ENCODE results near the gene TMEM74B. TPM values are rescaled to one million over a fixed set of nuclear protein-coding genes. Genes with fewer than 3 reads are reported as not detected.
A peak's percentile ranks its signal among the peaks of the same experiment; 100 is the strongest.

Gene TMEM74B
- total RNA-seq, 1 donor from 2014 or later: 1.6 TPM

GRCh38 chr20:1205802-1206201 is 21.0 kb upstream of the TMEM74B start:
- H3K36me3 ChIP-seq (ENCODE audit: control insufficient read depth in 3 of 3, insufficient read depth in 3 of 3, low read length in 3 of 3): no peaks in the 10 kb centered on the region
- H3K27ac ChIP-seq (ENCODE audit: low read depth, low read length): no peak overlapping the region
- H3K9ac ChIP-seq (ENCODE audit: low read depth in 1 of 3, low read length in 3 of 3): no peak overlapping the region
- H3K4me3 ChIP-seq (ENCODE audit: low read length in 3 of 3): no peak overlapping the region
- no peaks in the 10 kb centered on the region for H3K9me3 ChIP-seq (ENCODE audit: control insufficient read depth in 3 of 3, low read length in 3 of 3)
- peaks cover 0 to 3% (median 0%) of the 10 kb centered on the region in 3 donors for H3K27me3 ChIP-seq (ENCODE audit: control insufficient read depth in 3 of 3, insufficient read depth in 3 of 3, low read length in 3 of 3)
- H3K4me1 ChIP-seq (ENCODE audit: control insufficient read depth in 3 of 3, insufficient read depth in 3 of 3, low read length in 3 of 3): peaks cover 0 to 5% (median 2%) of the 10 kb centered on the region in 3 donors

DNA sequence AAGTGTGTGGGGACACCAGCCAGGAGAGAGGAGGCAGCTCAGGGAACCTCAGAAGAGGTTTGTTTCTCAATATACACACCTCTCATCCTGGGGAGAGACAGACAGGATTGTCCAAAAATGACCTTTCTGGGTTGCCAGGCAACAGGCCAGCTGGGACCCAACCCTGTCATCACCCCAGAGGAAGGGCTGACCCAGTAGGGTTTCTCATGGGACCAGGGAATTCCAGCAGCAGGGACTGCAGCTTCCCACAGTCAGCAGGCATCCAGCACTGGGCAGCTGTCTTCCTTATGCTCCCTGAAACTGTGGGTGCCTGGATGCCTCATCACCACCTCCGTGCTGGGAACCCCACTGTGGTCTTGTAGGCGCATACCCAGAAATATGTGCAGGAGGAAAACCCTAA is 19.8 kb upstream of the TMEM74B start:
- H3K9me3 ChIP-seq (ENCODE audit: control insufficient read depth in 3 of 3, low read length in 3 of 3): no peaks in the 10 kb centered on the region
- no peaks in the 10 kb centered on the region for H3K36me3 ChIP-seq (ENCODE audit: control insufficient read depth in 3 of 3, insufficient read depth in 3 of 3, low read length in 3 of 3)
- peaks cover 0 to 5% (median 4%) of the 10 kb centered on the region in 3 donors for H3K4me1 ChIP-seq (ENCODE audit: control insufficient read depth in 3 of 3, insufficient read depth in 3 of 3, low read length in 3 of 3)
- no peak overlapping the region for H3K4me3 ChIP-seq (ENCODE audit: low read length in 3 of 3)
- H3K27ac ChIP-seq (ENCODE audit: low read depth, low read length): no peak overlapping the region
- H3K27me3 ChIP-seq (ENCODE audit: control insufficient read depth in 3 of 3, insufficient read depth in 3 of 3, low read length in 3 of 3): peaks cover 0 to 3% (median 0%) of the 10 kb centered on the region in 3 donors
- H3K9ac ChIP-seq (ENCODE audit: low read depth in 1 of 3, low read length in 3 of 3): peak overlapping the region in 1 of 3 donors; percentile 16

DNA sequence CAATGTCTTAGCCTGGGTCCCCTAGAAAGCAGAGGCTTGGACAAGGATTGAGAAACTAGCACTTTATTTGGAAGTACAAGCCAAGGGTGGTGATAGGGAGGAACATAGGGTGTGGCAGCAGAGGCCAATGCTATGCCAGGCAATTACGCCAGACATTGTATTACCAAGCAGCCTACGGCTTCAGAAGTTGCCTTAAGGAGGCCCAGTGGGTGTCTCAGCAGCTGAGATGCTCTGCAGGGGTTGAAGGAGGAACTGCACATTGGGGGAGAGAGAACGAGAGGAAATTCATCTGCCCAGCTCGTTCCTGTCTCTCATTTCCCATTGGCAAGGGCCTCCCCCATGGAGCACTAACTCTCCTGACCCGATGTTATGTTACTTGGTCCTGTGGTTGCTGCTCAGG is 19.3 kb upstream of the TMEM74B start:
- peaks cover 0 to 5% (median 4%) of the 10 kb centered on the region in 3 donors for H3K4me1 ChIP-seq (ENCODE audit: control insufficient read depth in 3 of 3, insufficient read depth in 3 of 3, low read length in 3 of 3)
- H3K27ac ChIP-seq (ENCODE audit: low read depth, low read length): peak overlapping the region; percentile 22
- peak overlapping the region in 1 of 3 donors; percentile 16 for H3K9ac ChIP-seq (ENCODE audit: low read depth in 1 of 3, low read length in 3 of 3)
- H3K4me3 ChIP-seq (ENCODE audit: low read length in 3 of 3): no peak overlapping the region
- H3K9me3 ChIP-seq (ENCODE audit: control insufficient read depth in 3 of 3, low read length in 3 of 3): no peaks in the 10 kb centered on the region
- H3K36me3 ChIP-seq (ENCODE audit: control insufficient read depth in 3 of 3, insufficient read depth in 3 of 3, low read length in 3 of 3): no peaks in the 10 kb centered on the region
- H3K27me3 ChIP-seq (ENCODE audit: control insufficient read depth in 3 of 3, insufficient read depth in 3 of 3, low read length in 3 of 3): peaks cover 0 to 3% (median 0%) of the 10 kb centered on the region in 3 donors

DNA sequence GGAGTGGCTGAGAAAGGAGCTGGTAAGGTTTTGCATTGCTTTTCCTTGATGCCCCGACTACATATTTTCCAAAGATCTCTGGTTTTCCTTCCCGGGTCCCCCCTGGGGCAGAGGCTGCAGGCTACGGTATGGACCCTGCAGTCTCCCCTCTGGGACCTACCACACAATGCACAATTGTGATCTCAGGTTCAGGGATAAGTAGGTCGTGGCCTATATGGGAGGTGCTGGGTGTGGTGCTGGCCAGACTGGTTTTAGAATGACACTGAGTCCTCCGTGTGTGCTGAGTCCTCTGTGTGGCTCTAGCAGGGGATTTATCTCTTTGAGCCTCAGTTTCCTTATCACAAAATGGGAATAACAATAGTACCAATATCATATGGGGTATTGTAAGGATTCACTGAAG is 18.8 kb upstream of the TMEM74B start:
- Histone ChIP-seq H3K27ac (ENCODE audit: low read depth, low read length) (peak overlapping the region; percentile 22), H3K9me3 (ENCODE audit: control insufficient read depth in 3 of 3, low read length in 3 of 3) (no peaks in the 10 kb centered on the region), H3K9ac (ENCODE audit: low read depth in 1 of 3, low read length in 3 of 3) (no peak overlapping the region), H3K4me3 (ENCODE audit: low read length in 3 of 3) (no peak overlapping the region), H3K4me1 (ENCODE audit: control insufficient read depth in 3 of 3, insufficient read depth in 3 of 3, low read length in 3 of 3) (peaks cover 0 to 5% (median 4%) of the 10 kb centered on the region in 3 donors), H3K36me3 (ENCODE audit: control insufficient read depth in 3 of 3, insufficient read depth in 3 of 3, low read length in 3 of 3) (no peaks in the 10 kb centered on the region), H3K27me3 (ENCODE audit: control insufficient read depth in 3 of 3, insufficient read depth in 3 of 3, low read length in 3 of 3) (peaks cover 0 to 3% (median 0%) of the 10 kb centered on the region in 3 donors)

GRCh38 chr20:1202762-1203504 is 18.2 kb upstream of the TMEM74B start, which contains the start of gene C20orf202:
Gene C20orf202 (plus strand): TSS chr20:1203454. CDS start chr20:1203586, 132 bp downstream.
- H3K4me3 ChIP-seq (ENCODE audit: low read length in 3 of 3): no peak within 1 kb of the TSS
- peaks cover 0 to 5% (median 4%) of the 10 kb centered on the region in 3 donors for H3K4me1 ChIP-seq (ENCODE audit: control insufficient read depth in 3 of 3, insufficient read depth in 3 of 3, low read length in 3 of 3)
- peak within 1 kb of the TSS; percentile 22 for H3K27ac ChIP-seq (ENCODE audit: low read depth, low read length)
- H3K27me3 ChIP-seq (ENCODE audit: control insufficient read depth in 3 of 3, insufficient read depth in 3 of 3, low read length in 3 of 3): peaks cover 0 to 3% (median 0%) of the 10 kb centered on the region in 3 donors
- H3K9ac ChIP-seq (ENCODE audit: low read depth in 1 of 3, low read length in 3 of 3): peak within 1 kb of the TSS in 1 of 3 donors; percentile 16
- no peaks in the 10 kb centered on the region for H3K36me3 ChIP-seq (ENCODE audit: control insufficient read depth in 3 of 3, insufficient read depth in 3 of 3, low read length in 3 of 3)
- H3K9me3 ChIP-seq (ENCODE audit: control insufficient read depth in 3 of 3, low read length in 3 of 3): no peaks in the 10 kb centered on the region

GRCh38 chr20:1199964-1200363 is 15.2 kb upstream of the TMEM74B start:
- H3K4me3 ChIP-seq (ENCODE audit: low read length in 3 of 3): no peak overlapping the region
- H3K9ac ChIP-seq (ENCODE audit: low read depth in 1 of 3, low read length in 3 of 3): no peak overlapping the region
- no peak overlapping the region for H3K27ac ChIP-seq (ENCODE audit: low read depth, low read length)
- H3K36me3 ChIP-seq (ENCODE audit: control insufficient read depth in 3 of 3, insufficient read depth in 3 of 3, low read length in 3 of 3): no peaks in the 10 kb centered on the region
- H3K4me1 ChIP-seq (ENCODE audit: control insufficient read depth in 3 of 3, insufficient read depth in 3 of 3, low read length in 3 of 3): peaks cover 0 to 5% (median 4%) of the 10 kb centered on the region in 3 donors
- H3K27me3 ChIP-seq (ENCODE audit: control insufficient read depth in 3 of 3, insufficient read depth in 3 of 3, low read length in 3 of 3): peaks cover 0 to 3% (median 0%) of the 10 kb centered on the region in 3 donors
- H3K9me3 ChIP-seq (ENCODE audit: control insufficient read depth in 3 of 3, low read length in 3 of 3): no peaks in the 10 kb centered on the region

DNA sequence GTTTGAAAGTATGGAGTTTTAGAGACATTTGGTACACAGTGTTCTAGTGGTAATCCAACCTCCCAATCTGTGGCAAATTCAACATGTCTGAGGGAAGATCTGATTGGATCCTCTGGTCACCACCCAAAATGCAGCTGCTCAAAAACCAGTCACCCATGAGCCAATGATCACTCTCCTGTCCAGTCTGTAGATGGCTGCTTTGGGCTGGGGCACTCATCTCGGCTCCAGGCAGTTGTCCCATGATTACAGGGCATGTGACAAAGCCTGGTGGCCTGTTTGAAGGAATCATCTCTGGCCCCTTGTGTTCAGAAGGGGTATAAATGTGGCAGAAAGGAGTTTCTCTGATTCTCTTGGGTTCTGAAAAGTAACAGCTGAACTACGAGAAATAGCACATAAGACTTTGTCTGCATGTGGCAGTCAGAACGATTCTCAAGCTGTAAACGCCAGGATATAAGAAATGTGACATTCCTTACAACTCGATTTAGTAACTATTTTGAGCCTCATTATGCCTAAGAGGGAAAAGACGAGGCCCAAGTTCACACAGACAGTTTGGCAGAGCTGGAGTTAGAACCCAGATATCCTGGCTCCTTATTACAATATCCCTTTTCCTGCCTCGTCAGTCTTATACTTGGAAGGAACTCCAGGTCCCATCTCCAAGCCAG is 14.6 kb upstream of the TMEM74B start:
- Histone ChIP-seq H3K4me3 (ENCODE audit: low read length in 3 of 3) (no peak overlapping the region), H3K27me3 (ENCODE audit: control insufficient read depth in 3 of 3, insufficient read depth in 3 of 3, low read length in 3 of 3) (peaks cover 0 to 3% (median 0%) of the 10 kb centered on the region in 3 donors), H3K9me3 (ENCODE audit: control insufficient read depth in 3 of 3, low read length in 3 of 3) (no peaks in the 10 kb centered on the region), H3K36me3 (ENCODE audit: control insufficient read depth in 3 of 3, insufficient read depth in 3 of 3, low read length in 3 of 3) (peaks cover 0 to under 1% (median 0%) of the 10 kb centered on the region in 3 donors), H3K27ac (ENCODE audit: low read depth, low read length) (no peak overlapping the region), H3K9ac (ENCODE audit: low read depth in 1 of 3, low read length in 3 of 3) (no peak overlapping the region), H3K4me1 (ENCODE audit: control insufficient read depth in 3 of 3, insufficient read depth in 3 of 3, low read length in 3 of 3) (peaks cover 0 to 5% (median 4%) of the 10 kb centered on the region in 3 donors)

GRCh38 chr20:1198751-1199150 is 14.0 kb upstream of the TMEM74B start:
- Histone ChIP-seq H3K27me3 (ENCODE audit: control insufficient read depth in 3 of 3, insufficient read depth in 3 of 3, low read length in 3 of 3) (no peaks in the 10 kb centered on the region), H3K27ac (ENCODE audit: low read depth, low read length) (no peak overlapping the region), H3K9ac (ENCODE audit: low read depth in 1 of 3, low read length in 3 of 3) (no peak overlapping the region), H3K4me3 (ENCODE audit: low read length in 3 of 3) (no peak overlapping the region), H3K9me3 (ENCODE audit: control insufficient read depth in 3 of 3, low read length in 3 of 3) (no peaks in the 10 kb centered on the region), H3K36me3 (ENCODE audit: control insufficient read depth in 3 of 3, insufficient read depth in 3 of 3, low read length in 3 of 3) (peaks cover 0 to 2% (median 0%) of the 10 kb centered on the region in 3 donors), H3K4me1 (ENCODE audit: control insufficient read depth in 3 of 3, insufficient read depth in 3 of 3, low read length in 3 of 3) (peaks cover 0 to 2% (median 0%) of the 10 kb centered on the region in 3 donors)

DNA sequence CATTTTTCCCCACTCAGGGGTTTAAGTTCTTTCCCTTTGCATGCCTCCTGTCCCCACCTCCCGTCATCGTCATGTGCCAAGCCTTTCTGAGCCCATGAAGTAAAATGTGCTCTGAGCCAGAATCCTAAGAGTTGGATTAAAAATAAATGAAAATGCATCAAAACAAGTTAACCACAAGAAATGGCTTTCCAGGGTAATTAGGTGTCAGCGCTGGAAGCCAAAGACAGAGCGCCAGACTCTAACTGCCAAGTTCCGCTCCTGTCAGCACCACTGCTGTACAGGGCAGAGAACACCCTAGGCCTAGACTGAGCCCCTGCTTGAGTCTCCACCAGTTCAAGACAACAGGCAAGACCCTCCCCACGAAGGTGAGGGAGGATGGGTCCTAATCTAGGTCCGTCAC is 13.0 kb upstream of the TMEM74B start:
- Histone ChIP-seq H3K9me3 (ENCODE audit: control insufficient read depth in 3 of 3, low read length in 3 of 3) (no peaks in the 10 kb centered on the region), H3K27me3 (ENCODE audit: control insufficient read depth in 3 of 3, insufficient read depth in 3 of 3, low read length in 3 of 3) (no peaks in the 10 kb centered on the region), H3K4me1 (ENCODE audit: control insufficient read depth in 3 of 3, insufficient read depth in 3 of 3, low read length in 3 of 3) (peaks cover 0 to 2% (median 0%) of the 10 kb centered on the region in 3 donors), H3K4me3 (ENCODE audit: low read length in 3 of 3) (no peak overlapping the region), H3K36me3 (ENCODE audit: control insufficient read depth in 3 of 3, insufficient read depth in 3 of 3, low read length in 3 of 3) (peaks cover 0 to 2% (median 0%) of the 10 kb centered on the region in 3 donors), H3K9ac (ENCODE audit: low read depth in 1 of 3, low read length in 3 of 3) (no peak overlapping the region), H3K27ac (ENCODE audit: low read depth, low read length) (no peak overlapping the region)

- Histone ChIP-seq H3K27ac (ENCODE audit: low read depth, low read length) (no peak overlapping the region), H3K27me3 (ENCODE audit: control insufficient read depth in 3 of 3, insufficient read depth in 3 of 3, low read length in 3 of 3) (no peaks in the 10 kb centered on the region), H3K9me3 (ENCODE audit: control insufficient read depth in 3 of 3, low read length in 3 of 3) (no peaks in the 10 kb centered on the region), H3K4me3 (ENCODE audit: low read length in 3 of 3) (no peak overlapping the region), H3K36me3 (ENCODE audit: control insufficient read depth in 3 of 3, insufficient read depth in 3 of 3, low read length in 3 of 3) (peaks cover 0 to 2% (median 0%) of the 10 kb centered on the region in 3 donors), H3K9ac (ENCODE audit: low read depth in 1 of 3, low read length in 3 of 3) (no peak overlapping the region), H3K4me1 (ENCODE audit: control insufficient read depth in 3 of 3, insufficient read depth in 3 of 3, low read length in 3 of 3) (peaks cover 0 to 2% (median 0%) of the 10 kb centered on the region in 3 donors)
Measured at GRCh38 chr20:1196634-1197033, 11.9 kb upstream of the TMEM74B start.
